NCI-H1417 (cell line): ENCODE measurements around the gene SOD1.

Source experiments
- DNase-seq, 3 experiments: peaks; one replicate each; lab custom pipeline; 2025; lab: John Stamatoyannopoulos, UW

SOD1 gene

DNA sequence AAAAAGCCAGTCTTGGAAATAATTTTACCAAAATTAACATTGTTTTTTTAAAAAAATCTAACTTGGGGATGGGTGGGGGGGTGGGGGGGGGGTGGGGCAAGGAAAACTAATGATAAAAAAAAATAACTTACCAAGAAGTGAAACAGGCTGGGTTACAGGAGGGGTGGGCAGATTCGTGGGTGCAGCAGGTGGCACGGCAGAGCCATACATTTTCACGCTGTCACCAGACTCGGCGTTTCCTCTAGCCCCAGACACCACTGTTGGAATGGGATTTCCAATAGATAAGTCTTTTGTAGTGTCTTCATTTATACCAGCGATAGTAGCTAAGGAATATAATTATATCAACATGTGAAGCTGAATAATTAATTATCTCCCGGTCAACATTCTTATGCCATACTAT lies 25.4 kb downstream of the SOD1 start:
- DNase-seq: no peak

DNA sequence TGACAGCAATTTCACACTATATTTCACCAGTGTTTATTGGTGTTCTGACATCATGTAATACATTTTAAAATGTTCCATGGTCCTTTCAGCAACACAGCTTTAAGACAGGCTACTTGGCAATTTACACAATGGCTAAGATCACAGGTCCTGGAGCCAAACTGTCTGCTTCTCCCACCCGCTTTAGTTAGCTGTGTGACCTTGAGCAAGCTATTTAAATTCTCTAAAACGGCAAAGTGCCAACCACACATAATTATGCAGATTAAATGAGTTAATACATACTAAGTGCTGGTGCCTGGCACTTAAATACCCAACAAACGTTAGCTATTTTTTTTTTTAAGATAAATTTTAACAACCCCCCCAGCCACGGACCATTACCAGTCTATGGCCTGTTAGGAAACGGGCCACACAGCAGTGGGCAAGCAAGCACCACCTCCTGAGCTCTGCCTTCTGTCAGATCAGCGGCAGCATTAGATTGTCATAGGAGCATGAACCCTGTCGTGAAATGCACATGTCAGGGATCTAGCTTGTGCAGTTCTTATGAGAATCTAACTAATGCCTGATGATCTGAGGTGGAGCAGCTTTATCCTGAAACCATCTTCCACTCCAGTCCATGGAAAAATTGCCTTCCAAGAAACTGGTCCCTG lies 26.9 kb downstream of the SOD1 start:
- no peak for DNase-seq

GRCh38 chr21:31687108-31687507 lies 27.6 kb downstream of the SOD1 start:
- no peak for DNase-seq

GRCh38 chr21:31688603-31689368 lies 29.3 kb downstream of the SOD1 start:
- DNase-seq: no peak

DNA sequence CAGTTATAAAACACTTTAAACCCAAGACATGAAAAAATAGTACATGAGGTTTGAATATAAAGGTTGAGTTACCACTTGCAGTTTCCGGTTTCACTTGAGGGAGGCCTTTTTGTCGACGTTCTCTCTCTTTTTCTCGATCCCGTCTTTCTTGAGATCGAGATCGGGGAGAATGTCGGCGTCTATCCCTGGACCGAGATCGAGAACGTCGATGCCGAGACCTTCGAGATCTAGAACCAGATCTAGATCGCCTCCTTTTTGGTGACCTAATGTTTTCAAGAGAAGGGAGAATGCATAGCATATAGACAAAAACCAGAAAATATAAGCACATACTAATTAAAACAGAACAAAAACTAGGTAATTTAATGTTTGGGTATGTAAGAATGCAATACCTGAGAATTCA lies 33.7 kb downstream of the SOD1 start:
- DNase-seq: no peak

DNA sequence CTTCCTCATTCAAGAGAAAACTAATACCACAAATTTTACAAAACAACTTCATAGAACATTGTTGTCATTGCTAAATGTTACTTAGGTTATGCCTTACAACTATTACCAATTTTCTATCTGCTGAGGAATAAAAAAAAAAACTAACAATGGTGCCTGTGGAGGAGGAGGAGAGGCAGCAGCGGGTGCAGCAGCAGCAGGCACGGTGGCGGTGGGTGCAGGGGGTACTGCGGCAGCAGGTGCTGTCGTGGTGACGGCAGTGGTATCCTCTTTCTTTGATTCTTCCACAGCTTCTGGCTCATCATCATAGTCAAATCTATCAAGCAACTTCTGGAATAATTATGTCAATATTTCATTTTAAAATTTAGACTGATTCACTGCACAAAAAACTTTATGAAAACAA lies 36.9 kb downstream of the SOD1 start:
- no peak for DNase-seq

- DNase-seq: no peak
Observed at GRCh38 chr21:31698461-31698860, 39.0 kb downstream of the SOD1 start.

- no peak for DNase-seq
Observed at GRCh38 chr21:31700040-31700439, 40.5 kb downstream of the SOD1 start.

- DNase-seq: no peak
Observed at GRCh38 chr21:31706562-31706961, 47.1 kb downstream of the SOD1 start.

DNA sequence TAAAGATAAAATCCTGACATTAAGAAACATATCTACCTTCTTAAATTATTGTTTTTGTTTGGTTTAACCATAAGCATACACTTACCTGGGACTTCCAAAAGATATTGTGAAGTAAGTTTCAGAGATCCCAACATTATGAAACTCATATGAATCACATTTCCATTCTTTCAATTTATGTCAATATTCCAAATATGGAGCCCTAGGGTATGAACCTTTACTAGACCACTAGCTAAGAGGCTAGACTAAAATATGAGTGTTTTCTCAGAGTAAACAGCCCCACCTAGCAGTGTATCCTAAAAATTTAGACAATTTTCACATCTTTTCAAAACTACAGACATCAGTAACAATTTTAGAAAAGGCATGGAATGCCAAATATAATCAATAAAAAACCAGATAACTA lies 48.0 kb downstream of the SOD1 start:
- DNase-seq: no peak

GRCh38 chr21:31708541-31708940 lies 49.0 kb downstream of the SOD1 start:
- no peak for DNase-seq

DNA sequence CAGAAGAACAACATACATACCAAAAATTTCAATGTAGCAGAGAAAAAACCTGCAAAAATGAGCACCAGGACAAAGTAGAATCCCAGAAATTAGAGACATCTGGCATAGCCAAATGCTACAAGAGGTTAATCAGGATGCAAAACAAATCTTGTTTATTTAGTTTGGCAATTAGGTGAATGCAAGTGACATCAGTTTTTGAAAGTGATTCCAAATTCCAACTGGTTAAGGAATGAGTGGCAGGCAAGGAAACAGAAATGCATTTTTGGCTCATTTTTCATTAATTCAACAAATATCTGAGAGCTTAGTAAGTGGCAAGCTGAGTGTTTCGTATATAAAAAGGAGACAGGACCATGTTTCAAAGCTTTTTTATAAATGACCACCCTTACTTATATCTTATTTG lies 51.1 kb downstream of the SOD1 start:
- no peak for DNase-seq

DNA sequence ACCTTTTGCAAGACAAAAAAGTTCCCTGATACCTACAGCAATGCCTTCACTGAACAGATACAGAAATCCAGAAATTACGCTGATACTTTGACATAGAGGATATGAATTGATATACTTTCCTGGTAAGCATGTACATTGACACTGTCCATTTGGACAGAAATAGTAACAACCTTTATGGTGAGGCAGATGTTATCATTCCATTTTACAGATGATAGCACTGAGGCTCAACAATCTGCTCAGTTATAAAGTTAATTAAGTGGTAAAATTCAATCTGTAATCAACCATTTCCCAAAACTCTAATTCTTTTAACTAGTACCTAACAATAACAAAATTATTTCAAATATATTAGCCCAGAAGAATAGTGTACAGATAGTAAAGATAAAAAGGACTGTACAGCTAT lies 51.8 kb downstream of the SOD1 start:
- DNase-seq: no peak

- no peak for DNase-seq
Observed at GRCh38 chr21:31711745-31712285, 52.3 kb downstream of the SOD1 start.

DNA sequence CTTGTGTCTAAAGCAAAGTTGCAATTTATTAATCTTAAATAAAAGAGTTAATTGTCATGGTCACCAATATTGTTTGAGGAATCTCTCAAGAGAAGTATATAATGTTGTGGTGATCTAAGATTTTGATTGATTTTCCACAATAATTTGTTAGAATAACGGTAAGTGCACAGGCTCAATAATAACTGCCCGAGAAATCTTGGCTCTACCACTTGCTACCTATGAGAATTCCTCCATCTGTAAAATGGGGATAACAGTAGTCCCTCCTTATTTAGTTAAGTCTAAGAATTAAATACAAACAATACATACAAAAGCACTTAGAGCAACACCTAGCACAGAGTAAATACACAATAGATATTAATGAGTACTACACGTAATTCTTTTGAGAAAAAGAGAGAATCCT lies 53.6 kb downstream of the SOD1 start:
- DNase-seq: no peak

DNA sequence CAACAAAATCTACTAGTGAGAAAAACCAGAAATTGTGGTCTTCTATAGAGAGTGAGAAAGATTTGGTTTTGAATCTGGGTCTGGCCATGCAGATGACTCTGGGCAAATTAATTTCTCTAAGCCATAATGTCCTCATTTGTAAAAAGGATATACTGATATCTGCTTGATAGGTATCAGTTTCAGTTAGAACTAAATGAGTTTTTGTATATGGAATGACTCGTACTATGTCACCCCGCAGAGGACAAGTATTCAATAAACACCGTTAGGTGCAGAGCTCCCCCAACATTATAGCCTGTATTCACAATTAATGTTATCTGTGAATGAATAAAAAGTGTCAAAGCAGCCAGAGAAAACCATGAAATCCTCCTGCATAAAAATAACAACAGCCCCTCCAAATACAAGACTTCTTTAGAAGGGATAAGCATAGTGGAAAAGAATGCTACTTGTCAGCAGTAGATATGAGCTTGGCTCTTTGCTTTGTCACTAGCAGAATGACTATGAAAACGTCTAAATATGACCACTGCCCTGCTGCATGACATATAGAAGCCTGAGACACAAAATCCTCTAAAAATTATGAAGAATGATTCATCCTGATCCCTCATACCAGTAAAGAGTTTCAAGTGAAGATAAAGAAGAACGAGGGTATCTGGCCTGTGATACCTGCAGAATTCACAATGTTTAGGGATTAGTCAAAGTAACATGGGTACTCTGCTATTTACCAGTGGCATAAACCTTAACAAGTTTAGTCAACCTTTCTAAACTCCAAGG lies 54.7 kb downstream of the SOD1 start:
- no peak for DNase-seq

DNA sequence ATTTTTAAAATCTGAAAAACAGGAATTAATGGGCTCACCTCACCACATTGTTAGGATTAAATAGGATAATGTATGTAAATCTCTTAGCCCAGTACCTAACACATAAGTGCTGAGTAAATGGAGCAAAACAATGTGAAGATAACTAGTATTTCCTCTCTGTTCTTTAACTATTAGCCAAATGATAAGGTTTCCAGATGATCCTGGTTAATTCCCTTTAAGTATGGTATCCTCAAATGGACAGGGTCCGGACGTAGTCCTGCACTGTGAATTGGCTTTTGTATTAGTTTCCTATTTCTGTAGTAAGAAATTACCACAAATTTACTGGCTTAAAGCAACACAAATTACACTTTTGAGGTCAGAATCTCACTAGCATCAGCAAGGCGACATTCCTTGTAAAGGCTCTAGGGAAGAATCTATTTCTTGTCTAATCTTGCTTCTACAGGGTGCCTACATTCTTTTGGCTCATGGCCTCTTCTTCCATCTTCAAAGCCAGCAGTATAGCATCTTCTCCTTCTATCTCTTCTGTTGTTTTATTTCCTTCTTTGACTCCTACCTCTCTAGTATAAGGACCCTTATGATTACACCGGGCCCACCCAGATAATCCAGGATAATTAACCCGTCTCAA lies 55.4 kb downstream of the SOD1 start:
- DNase-seq: no peak

DNA sequence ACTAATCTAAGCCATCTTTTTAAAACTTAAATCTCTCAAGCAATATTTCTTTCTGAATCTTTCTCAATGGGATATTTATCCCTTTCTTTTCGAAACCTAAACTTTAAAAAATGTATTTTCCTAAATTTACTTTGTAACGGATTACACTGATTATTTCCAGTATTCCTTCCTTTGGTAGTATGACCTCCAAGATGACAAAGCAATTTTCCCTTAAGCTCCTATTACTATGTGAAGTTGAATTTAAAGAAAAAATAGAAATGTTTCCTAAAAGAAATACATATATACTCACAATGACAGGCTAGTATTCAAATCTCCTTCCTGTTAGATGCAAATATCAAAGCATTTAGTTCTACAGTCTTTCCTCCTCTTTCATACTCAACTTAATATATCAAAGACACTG lies 56.6 kb downstream of the SOD1 start:
- DNase-seq: no peak
